Activated naive CD4-positive, alpha-beta T cell treated with anti-CD3 and anti-CD28 coated beads, Interleukin-2, amount 50 U/mL, for 24 hours (primary cell): ENCODE data around the gene LMO3.
"Not testable (repeated sequence)": the region's sequence is repeated elsewhere in the genome, so short reads cannot be mapped to it uniquely, and the experiment has no call there.

Experiments used
- H3K27ac Mint-ChIP-seq: one replicate; pipeline ENCODE4 v1.8.0; 2021; ENCODE audit warnings: mild to moderate bottlenecking, mixed read lengths
- H3K27me3 Mint-ChIP-seq: one replicate; pipeline ENCODE4 v1.8.0; 2021; ENCODE audit warnings: mixed read lengths
- H3K36me3 Mint-ChIP-seq: one replicate; pipeline ENCODE4 v1.8.0; 2021; ENCODE audit warnings: mixed read lengths
- H3K4me1 Mint-ChIP-seq: one replicate; pipeline ENCODE4 v1.8.0; 2021; ENCODE audit warnings: mixed read lengths
- H3K4me3 Mint-ChIP-seq: one replicate; pipeline ENCODE4 v1.8.0; 2021; ENCODE audit warnings: mild to moderate bottlenecking, mixed read lengths
- H3K9me3 Mint-ChIP-seq: one replicate; pipeline ENCODE4 v1.8.0; 2021; ENCODE audit warnings: mixed read lengths

The LMO3 gene

GRCh38 chr12:16583969-16584745 is 21.8 kb downstream of the LMO3 start:
- Mint-ChIP-seq H3K27me3 (no peaks in the 10 kb centered on the region), H3K27ac (no peak overlapping the region), H3K9me3 (peaks cover 18% of the 10 kb centered on the region), H3K36me3 (no peaks in the 10 kb centered on the region), H3K4me1 (no peaks in the 10 kb centered on the region), H3K4me3 (no peak overlapping the region)

- Mint-ChIP-seq H3K4me3 (no peak overlapping the region), H3K9me3 (peaks cover 18% of the 10 kb centered on the region), H3K36me3 (no peaks in the 10 kb centered on the region), H3K27ac (no peak overlapping the region), H3K4me1 (no peaks in the 10 kb centered on the region), H3K27me3 (no peaks in the 10 kb centered on the region)
Observed at GRCh38 chr12:16581416-16581815, 24.5 kb downstream of the LMO3 start.

- no peak overlapping the region for H3K27ac Mint-ChIP-seq
- no peaks in the 10 kb centered on the region for H3K27me3 Mint-ChIP-seq
- H3K4me1 Mint-ChIP-seq = no peaks in the 10 kb centered on the region
- H3K9me3 Mint-ChIP-seq = peaks cover 6% of the 10 kb centered on the region
- H3K36me3 Mint-ChIP-seq = no peaks in the 10 kb centered on the region
- no peak overlapping the region for H3K4me3 Mint-ChIP-seq
Observed at GRCh38 chr12:16579041-16579440, 26.9 kb downstream of the LMO3 start.

DNA sequence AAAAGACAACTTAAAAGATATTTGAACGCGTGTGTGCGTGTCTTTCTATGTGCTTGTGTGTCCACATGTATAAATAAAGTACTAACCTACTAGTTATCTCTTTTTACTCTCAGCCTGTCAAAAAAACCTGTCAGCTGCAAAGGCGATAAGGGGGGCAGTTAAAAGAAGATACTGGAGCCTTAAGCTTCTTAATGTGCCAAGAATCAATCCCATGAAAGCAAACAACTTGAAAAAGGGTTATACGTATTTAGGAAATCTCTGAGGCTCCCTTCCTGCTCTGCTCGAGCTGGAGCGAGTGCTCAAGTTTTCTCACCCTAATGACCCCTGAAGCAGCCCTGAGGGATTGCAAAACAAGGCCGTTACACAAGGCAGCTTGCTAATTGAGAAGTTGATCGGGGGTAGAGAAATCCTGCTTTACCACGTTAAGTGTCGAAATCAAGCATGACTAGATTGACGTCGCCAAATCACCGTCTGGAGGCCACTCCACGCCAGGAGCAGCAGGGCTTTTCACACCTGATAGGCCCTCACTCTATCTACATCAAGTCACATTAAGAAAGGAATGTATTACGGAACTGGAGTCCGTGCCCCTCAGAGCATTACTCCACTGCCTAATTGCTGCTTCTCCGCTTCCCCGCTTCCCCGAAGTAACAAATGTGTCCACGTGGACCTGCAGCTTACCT is 32.4 kb downstream of the LMO3 start:
- H3K27me3 Mint-ChIP-seq = no peaks in the 10 kb centered on the region
- H3K4me3 Mint-ChIP-seq = no peak overlapping the region
- no peak overlapping the region for H3K27ac Mint-ChIP-seq
- no peaks in the 10 kb centered on the region for H3K9me3 Mint-ChIP-seq
- no peaks in the 10 kb centered on the region for H3K4me1 Mint-ChIP-seq
- H3K36me3 Mint-ChIP-seq = no peaks in the 10 kb centered on the region

- Mint-ChIP-seq H3K4me3 (no peak overlapping the region), H3K9me3 (peaks cover 5% of the 10 kb centered on the region), H3K27me3 (no peaks in the 10 kb centered on the region), H3K27ac (no peak overlapping the region), H3K4me1 (no peaks in the 10 kb centered on the region), H3K36me3 (no peaks in the 10 kb centered on the region)
Observed at GRCh38 chr12:16568873-16569272, 37.1 kb downstream of the LMO3 start.

- H3K4me3 Mint-ChIP-seq = no peak overlapping the region
- H3K36me3 Mint-ChIP-seq = no peaks in the 10 kb centered on the region
- H3K9me3 Mint-ChIP-seq = peaks cover 5% of the 10 kb centered on the region
- H3K4me1 Mint-ChIP-seq = no peaks in the 10 kb centered on the region
- H3K27me3 Mint-ChIP-seq = no peaks in the 10 kb centered on the region
- no peak overlapping the region for H3K27ac Mint-ChIP-seq
Observed at GRCh38 chr12:16564675-16565074, 41.3 kb downstream of the LMO3 start.

DNA sequence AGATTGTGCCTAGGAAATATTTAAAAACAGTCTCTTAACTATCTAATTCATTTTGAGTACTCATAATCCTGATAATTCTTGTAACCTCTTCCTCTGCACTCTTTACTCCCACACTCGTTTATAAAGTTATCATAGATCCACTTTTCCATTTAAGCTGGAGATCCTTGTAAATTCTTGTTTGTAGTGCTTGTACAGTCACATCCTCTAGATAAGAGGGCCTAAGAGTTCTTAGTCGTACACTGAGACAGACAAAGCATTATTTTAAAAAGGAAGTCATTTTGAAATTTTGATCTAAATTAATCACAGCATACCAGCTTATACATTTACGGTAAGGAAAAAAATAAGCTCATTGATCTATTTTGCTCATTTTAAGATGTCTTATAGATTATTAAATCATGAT is 42.5 kb downstream of the LMO3 start:
- no peak overlapping the region for H3K4me3 Mint-ChIP-seq
- no peaks in the 10 kb centered on the region for H3K36me3 Mint-ChIP-seq
- no peaks in the 10 kb centered on the region for H3K27me3 Mint-ChIP-seq
- peaks cover 5% of the 10 kb centered on the region for H3K9me3 Mint-ChIP-seq
- no peak overlapping the region for H3K27ac Mint-ChIP-seq
- H3K4me1 Mint-ChIP-seq = no peaks in the 10 kb centered on the region

- H3K9me3 Mint-ChIP-seq = peaks cover 5% of the 10 kb centered on the region
- H3K27me3 Mint-ChIP-seq = no peaks in the 10 kb centered on the region
- H3K4me1 Mint-ChIP-seq = no peaks in the 10 kb centered on the region
- no peaks in the 10 kb centered on the region for H3K36me3 Mint-ChIP-seq
- H3K27ac Mint-ChIP-seq = no peak overlapping the region
- no peak overlapping the region for H3K4me3 Mint-ChIP-seq
Observed at GRCh38 chr12:16562921-16563320, 43.0 kb downstream of the LMO3 start.

DNA sequence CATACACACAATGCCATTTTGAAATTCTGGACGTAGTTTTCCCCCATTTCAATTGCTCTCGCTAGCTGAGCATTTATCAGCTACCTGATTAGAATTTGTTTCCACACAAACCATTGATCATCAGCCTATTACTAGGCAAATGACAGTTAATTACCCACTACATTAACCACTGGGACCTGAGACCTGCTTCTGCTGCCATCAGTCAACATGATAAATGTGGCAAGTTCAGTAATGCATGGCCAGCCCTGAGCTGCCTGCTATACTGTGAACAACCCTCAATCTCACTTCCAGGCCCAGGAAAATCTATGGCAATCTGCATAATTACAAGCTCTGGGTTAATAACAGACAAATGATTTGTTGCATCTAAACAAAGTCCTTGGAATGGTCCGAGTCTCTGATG is 43.5 kb downstream of the LMO3 start:
- Mint-ChIP-seq H3K9me3 (peaks cover 5% of the 10 kb centered on the region), H3K27ac (no peak overlapping the region), H3K36me3 (no peaks in the 10 kb centered on the region), H3K27me3 (no peaks in the 10 kb centered on the region), H3K4me3 (no peak overlapping the region), H3K4me1 (no peaks in the 10 kb centered on the region)

GRCh38 chr12:16560273-16560672 is 45.7 kb downstream of the LMO3 start:
- Mint-ChIP-seq H3K27ac (no peak overlapping the region), H3K4me1 (no peaks in the 10 kb centered on the region), H3K36me3 (no peaks in the 10 kb centered on the region)

GRCh38 chr12:16555630-16556029 is 50.3 kb downstream of the LMO3 start:
- Mint-ChIP-seq H3K4me1 (no peaks in the 10 kb centered on the region), H3K36me3 (no peaks in the 10 kb centered on the region), H3K27ac (no peak overlapping the region), H3K4me3 (no peak overlapping the region), H3K9me3 (no peaks in the 10 kb centered on the region), H3K27me3 (no peaks in the 10 kb centered on the region)

More at GRCh38 chr12:16560273-16560672, 45.7 kb downstream of the LMO3 start:
- no peaks in the 10 kb centered on the region for H3K27me3 Mint-ChIP-seq
- no peak overlapping the region for H3K4me3 Mint-ChIP-seq
- H3K9me3 Mint-ChIP-seq = no peaks in the 10 kb centered on the region

DNA sequence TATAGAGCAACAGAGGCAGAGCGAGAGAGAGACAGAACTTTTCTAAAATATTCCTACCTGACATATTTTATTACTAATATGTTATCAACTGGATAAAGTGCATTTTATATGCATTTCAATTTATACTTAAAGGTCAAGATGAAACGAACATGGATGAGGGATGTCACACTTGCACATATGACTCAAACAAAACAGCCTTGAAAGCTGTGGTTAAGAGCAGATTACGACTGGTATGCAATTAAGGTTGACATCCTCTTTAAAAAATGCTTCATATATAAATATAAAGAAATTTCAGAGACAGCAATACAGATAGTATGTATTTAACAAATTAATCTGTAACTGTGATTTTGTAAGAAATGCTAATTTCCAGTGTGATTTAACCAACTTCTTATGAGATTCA is 52.5 kb downstream of the LMO3 start:
- H3K4me1 Mint-ChIP-seq = no peaks in the 10 kb centered on the region

GRCh38 chr12:16552301-16552700 is 53.7 kb downstream of the LMO3 start:
- Mint-ChIP-seq H3K27ac (no peak overlapping the region), H3K36me3 (no peaks in the 10 kb centered on the region)

More for the DNA sequence above, 52.5 kb downstream of the LMO3 start:
- H3K9me3 Mint-ChIP-seq = no peaks in the 10 kb centered on the region
- H3K4me3 Mint-ChIP-seq = no peak overlapping the region
- no peaks in the 10 kb centered on the region for H3K27me3 Mint-ChIP-seq
- no peaks in the 10 kb centered on the region for H3K36me3 Mint-ChIP-seq
- H3K27ac Mint-ChIP-seq = no peak overlapping the region

GRCh38 chr12:16545836-16546235 is 60.1 kb downstream of the LMO3 start:
- Mint-ChIP-seq H3K36me3 (no peaks in the 10 kb centered on the region), H3K27ac (no peak overlapping the region), H3K9me3 (peaks cover 4% of the 10 kb centered on the region), H3K27me3 (no peaks in the 10 kb centered on the region), H3K4me3 (no peak overlapping the region), H3K4me1 (no peaks in the 10 kb centered on the region)

More at GRCh38 chr12:16552301-16552700, 53.7 kb downstream of the LMO3 start:
- no peaks in the 10 kb centered on the region for H3K4me1 Mint-ChIP-seq
- H3K4me3 Mint-ChIP-seq = no peak overlapping the region
- no peaks in the 10 kb centered on the region for H3K27me3 Mint-ChIP-seq
- H3K9me3 Mint-ChIP-seq = no peaks in the 10 kb centered on the region

GRCh38 chr12:16542586-16542985 is 63.4 kb downstream of the LMO3 start:
- no peaks in the 10 kb centered on the region for H3K4me1 Mint-ChIP-seq
- peaks cover 4% of the 10 kb centered on the region for H3K9me3 Mint-ChIP-seq
- H3K27ac Mint-ChIP-seq = no peak overlapping the region
- H3K36me3 Mint-ChIP-seq = no peaks in the 10 kb centered on the region
- no peaks in the 10 kb centered on the region for H3K27me3 Mint-ChIP-seq
- no peak overlapping the region for H3K4me3 Mint-ChIP-seq

GRCh38 chr12:16537652-16538051 is 68.3 kb downstream of the LMO3 start:
- H3K36me3 Mint-ChIP-seq, H3K4me1 Mint-ChIP-seq, H3K27me3 Mint-ChIP-seq, H3K9me3 Mint-ChIP-seq, H3K27ac Mint-ChIP-seq, H3K4me3 Mint-ChIP-seq: not testable (repeated sequence)
